ENCODE results near the gene LAIR1.
"Not testable (repeated sequence)": the region's sequence is repeated elsewhere in the genome, so short reads cannot be mapped to it uniquely, and the experiment has no call there.

LAIR1 gene

DNA sequence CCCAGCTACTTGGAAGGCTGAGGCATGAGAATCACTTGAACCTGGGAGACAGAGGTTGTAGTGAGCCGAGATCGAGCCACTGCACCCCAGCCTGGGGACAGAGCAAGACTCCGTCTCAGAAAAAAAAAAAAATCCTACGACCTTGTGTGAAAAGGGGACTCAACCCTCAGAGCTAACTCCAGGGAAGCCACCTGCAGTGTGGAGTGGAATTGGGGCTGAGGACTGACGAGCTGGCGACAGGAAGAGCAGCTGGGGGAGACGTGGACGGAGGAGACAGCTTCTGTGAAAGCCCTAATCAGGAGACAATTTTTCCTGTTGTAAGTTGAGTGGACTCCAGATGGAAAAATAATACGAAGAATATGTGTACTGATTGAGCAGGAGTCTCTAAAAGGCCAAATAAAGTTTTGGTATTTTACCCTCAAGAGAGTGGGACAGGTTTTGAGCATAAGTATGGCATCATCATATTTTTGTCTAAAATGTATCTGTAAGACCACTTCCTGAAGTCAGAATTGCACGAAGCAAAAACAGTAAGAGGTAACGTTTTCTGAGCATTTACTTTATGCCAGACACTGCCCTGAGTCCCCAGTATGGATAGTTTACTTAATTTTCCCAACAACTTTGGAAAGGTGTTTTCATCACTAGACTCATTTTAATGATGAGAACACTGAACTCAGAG, 12.0 kb upstream of the LAIR1 start:
- DNase-seq (ENCODE audit: low spot score) = no peak

- DNase-seq (ENCODE audit: low spot score) = not testable (repeated sequence)
These were observed 10.6 kb upstream of the LAIR1 start for GRCh38 chr19:54375181-54375938.

DNA sequence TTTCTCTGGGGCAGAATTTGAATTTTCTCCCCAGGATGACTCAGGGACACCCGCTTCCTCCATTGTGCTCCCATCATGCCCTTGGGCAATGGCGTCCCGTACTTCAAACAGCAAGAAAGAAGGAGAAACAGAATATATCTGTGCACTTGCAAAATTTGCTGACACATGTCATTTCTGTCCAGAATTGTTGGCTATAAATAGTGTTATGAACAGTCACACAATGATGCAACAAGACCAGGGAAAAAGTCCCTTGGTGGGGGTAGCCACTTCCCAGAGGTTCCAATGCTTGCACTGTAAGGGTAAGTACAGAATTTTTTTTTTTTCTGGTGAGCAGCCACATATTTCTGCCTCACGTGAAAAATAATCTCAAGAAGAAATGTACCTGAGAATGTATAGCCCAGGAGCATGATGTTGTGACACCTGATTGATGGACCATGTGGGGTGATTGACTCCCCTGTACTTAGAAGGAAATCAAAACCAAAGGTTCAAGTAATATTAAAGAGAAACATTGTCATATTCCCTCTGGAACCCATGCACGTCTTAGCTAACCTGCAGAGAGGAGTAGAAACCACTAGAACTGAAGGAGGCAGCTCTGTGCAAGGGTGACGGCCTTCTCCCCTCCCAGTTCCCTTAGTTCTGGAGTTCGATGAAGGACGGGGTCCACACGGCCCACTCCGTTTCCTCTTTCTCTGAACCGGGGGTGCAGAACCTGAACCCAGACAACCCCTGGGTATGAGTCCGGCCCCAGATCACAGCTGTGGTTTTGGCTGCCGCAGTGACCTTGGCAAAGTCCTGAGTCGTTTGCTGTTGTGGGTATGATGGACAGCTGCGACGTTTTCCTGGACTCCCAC, 9.3 kb upstream of the LAIR1 start:
- no peak for DNase-seq (ENCODE audit: low spot score)

DNA sequence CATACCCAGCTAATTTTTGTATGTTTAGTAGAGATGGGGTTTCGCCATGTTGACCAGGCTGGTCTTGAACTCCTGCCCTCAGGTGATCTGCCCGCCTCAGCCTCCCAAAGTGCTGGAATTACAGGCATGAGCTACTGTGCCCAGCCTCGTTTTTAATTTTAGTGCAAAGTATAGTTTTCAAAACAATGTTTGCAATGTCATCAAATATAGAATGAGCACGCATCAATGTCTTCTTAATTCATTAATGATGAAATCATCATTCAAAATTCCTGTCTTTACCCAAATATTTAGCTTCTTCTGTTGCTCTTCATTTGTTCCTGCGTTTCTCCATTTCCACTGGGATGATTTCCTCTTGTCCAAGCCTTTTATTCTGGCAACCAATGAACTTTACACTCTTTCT, 6.7 kb upstream of the LAIR1 start:
- not testable (repeated sequence) for DNase-seq (ENCODE audit: low spot score)

GRCh38 chr19:54370434-54370796, 5.7 kb upstream of the LAIR1 start:
- DNase-seq (ENCODE audit: low spot score) = not testable (repeated sequence)

DNA sequence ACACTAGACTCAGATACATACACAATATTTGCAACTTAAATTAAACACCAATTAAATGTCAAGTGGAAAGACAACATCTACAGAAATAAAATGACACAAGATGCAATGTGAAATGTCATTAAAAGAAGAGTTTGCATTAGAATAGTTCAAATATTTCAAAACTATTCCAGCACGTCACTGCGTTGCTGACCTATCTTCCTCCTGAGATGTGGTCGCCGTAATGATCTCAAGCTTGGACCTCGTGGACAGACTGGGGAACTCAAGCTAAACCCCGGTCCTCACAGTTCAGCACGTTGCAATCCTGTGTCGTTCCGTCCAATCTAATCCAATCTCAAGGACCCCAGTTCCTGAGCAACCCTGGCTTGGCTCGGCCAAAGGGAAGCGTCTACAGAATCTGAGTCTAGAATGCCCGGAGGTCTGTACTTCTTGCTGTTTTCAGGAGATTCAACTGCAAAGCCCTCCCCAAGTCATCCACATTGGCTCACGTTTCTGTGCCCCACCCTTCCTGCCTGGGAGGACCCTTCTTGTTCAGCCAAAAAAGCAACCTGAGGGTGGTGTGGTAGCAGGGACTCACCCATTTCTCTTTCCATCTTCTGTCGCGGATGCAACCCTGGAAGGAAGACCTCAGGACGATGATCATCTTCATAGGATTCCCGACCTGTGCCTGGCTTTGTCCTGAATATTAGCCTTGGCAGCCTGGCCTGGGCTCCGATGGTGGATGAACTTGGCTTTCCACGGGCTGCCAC, 5.1 kb upstream of the LAIR1 start:
- not testable (repeated sequence) for DNase-seq (ENCODE audit: low spot score)

- no peak for DNase-seq (ENCODE audit: low spot score)
These were observed 4.5 kb upstream of the LAIR1 start for GRCh38 chr19:54369082-54369687.

GRCh38 chr19:54366811-54367210, 2.1 kb upstream of the LAIR1 start:
- no peak for DNase-seq (ENCODE audit: low spot score)

DNA sequence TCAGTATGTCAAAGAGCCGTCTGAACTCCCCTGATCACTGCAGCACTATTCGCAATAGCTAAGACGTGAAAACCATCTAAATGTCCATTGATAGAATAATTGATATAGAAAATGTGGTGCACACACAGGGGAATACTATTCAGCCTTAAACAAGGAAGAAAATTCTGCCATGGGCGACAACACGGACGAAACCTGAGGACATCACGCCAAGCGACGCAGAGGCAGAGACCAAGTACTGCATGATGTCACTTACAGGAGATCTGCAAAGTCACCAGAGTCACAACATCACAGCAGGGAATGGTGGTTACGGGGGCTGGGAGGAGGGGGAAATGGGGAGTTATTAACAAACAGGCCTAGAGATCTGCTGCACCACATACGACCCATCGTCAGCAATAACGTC, 1.1 kb upstream of the LAIR1 start:
- not testable (repeated sequence) for DNase-seq (ENCODE audit: low spot score)

- DNase-seq (ENCODE audit: low spot score) = not testable (repeated sequence)
These were observed 2.9 kb downstream of the LAIR1 start for GRCh38 chr19:54361680-54362422.

DNA sequence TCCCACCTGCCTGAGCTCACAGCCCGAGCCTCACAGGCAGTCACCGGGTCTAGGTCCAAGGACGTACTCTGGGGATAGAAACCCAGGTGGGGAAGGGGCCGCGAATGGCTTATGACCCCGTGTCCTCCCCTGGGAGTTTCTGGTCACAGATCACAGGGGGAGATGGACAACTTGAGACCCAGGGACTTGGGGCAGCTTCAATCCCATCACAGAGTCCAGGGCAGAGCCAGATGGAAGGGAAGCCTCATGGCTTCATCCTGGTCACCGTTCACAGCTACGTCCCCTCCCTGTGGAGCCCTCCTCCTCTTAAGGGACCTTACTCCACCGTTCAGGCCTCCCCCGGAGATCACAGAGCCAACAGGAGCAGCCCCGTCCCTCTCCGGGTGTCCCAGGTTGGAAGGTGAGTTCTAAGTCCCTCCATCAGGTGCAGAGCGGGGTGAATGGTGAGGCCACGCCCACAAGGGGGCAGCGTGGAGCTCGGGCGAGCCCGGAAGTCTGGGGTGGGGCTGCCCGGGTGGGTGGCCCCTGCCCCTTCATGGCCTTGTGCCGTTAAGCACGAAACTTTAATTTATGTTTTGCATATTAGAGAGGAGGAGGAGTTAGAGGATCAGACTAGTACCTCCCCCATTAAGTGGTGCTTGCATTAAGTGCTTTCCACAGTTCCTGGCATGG, 5.4 kb downstream of the LAIR1 start:
- not testable (repeated sequence) for DNase-seq (ENCODE audit: low spot score)

- DNase-seq (ENCODE audit: low spot score) = no peak
These were observed 7.3 kb downstream of the LAIR1 start for GRCh38 chr19:54357381-54357780.

GRCh38 chr19:54356444-54357056, 8.2 kb downstream of the LAIR1 start:
- no peak for DNase-seq (ENCODE audit: low spot score)

GRCh38 chr19:54355675-54356074, 9.1 kb downstream of the LAIR1 start:
- DNase-seq (ENCODE audit: low spot score) = no peak

GRCh38 chr19:54354761-54355160, 10.0 kb downstream of the LAIR1 start:
- DNase-seq (ENCODE audit: low spot score) = no peak

GRCh38 chr19:54352546-54352945, 12.2 kb downstream of the LAIR1 start:
- no peak for DNase-seq (ENCODE audit: low spot score)

GRCh38 chr19:54352041-54352440, 12.7 kb downstream of the LAIR1 start:
- DNase-seq (ENCODE audit: low spot score) = no peak

- no peak for DNase-seq (ENCODE audit: low spot score)
These were observed 13.3 kb downstream of the LAIR1 start for GRCh38 chr19:54351474-54351873.

GRCh38 chr19:54345938-54346386, 18.8 kb downstream of the LAIR1 start:
- no peak for DNase-seq (ENCODE audit: low spot score)

GRCh38 chr19:54343868-54344267, 20.9 kb downstream of the LAIR1 start:
- DNase-seq (ENCODE audit: low spot score) = no peak
